ENCODE measurements around the gene CIBAR2. TPM values are rescaled to one million over a fixed set of nuclear protein-coding genes. Genes with fewer than 3 reads are reported as not detected.

The CIBAR2 gene
- not detected in 2 replicates for total RNA-seq

DNA sequence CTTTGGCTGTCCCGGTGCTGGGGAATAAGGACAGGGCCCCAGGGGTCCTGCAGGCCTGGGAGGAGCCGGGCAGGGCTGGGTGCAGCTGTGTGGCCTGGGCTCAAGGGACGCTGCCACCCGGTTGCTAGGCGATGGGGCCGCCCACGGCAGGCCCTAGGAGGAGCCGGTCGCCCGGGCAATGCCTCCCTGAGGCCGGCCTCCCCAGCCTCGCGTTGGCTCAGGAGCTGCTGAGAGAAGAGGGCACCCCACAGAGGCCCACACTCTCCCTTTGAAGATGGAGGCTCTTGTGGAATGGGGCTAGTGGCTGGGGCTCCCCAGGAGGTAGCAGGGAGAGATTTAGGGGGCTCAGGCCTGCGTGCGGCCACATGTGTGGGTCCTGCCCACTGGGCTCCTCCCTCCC lies at the start of gene CIBAR2:
Gene CIBAR2, minus strand, starts transcription at position 109 of the 400 bp plus-strand sequence. CDS start 120 bp downstream, outside the sequence.

Other genes with a start within 250 kb of the CIBAR2 start
- gene ZDHHC7, start 100.9 kb downstream of the CIBAR2 start, total RNA-seq = 50.4 and 59.2 TPM in 2 replicates
- 6.4 and 12.1 TPM in 2 replicates for gene KIAA0513, start 84.7 kb downstream of the CIBAR2 start, total RNA-seq